A549 treated with AZD2906 at 1 μM for 4 hours (cell line): ENCODE data around the gene CCL19. TPM values are rescaled to one million over a fixed set of nuclear protein-coding genes. Genes with fewer than 3 reads are reported as not detected.

ENCODE experiments used
- total RNA-seq: library from RNA; stranded (reverse); fragments of 200-300 nt; extraction: Qiagen RNA extraction; gene quantifications from 5 replicates; pipeline ENCODE4 v1.2.3, GENCODE V29; 2022

Gene CCL19
- not detected in 5 replicates for total RNA-seq

GRCh38 chr9:34690983-34691935 is at the start of gene CCL19:
Gene CCL19 (minus strand): TSS chr9:34691276. CDS start chr9:34691139, 137 bp downstream.

GRCh38 chr9:34710023-34710422 is 18.9 kb upstream of the CCL19 start, which contains the start of gene CCL21:
Gene CCL21 (minus strand): TSS chr9:34710136. CDS start chr9:34710066, 70 bp downstream.

DNA sequence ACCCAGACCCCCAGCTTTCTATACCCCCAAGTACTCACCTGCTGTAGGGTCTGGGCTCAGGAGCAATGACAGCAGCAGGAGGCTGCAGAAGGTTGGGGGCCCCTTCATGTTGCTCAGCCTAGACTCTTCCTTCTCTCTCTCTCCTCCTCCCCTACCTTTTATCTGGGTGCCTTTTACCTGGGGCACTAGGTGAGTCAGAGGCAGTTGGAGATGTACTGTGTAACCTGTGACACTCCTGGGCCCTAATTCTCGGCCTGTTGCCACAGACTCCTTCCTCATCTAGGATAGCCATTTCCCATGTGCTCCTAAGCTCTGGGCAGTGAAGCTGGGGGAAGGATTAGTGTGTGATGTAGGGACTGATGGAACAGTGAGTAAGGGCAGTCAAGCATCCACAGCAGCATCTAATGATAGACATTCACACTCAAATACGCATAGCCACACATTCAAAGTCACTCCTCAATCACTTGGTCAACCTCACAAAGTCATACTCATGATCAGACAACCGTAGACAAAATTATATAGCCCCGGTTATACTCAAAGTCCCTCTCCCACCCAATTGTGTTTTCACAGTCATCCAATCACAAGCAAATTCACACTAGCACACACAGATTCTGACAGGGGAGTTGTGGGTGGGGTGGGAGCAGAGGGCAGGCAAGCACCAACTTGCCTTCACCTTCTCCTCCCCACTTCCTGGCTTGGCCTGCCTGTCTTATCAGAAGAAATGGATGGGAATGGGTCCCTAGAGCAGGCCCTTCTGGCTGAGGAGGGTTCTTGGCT is 28.4 kb downstream of the CCL19 start, which contains the start of gene CCL27:
CCL27 (minus strand) TSS at position 132 of the 777 bp plus-strand sequence; CDS start at position 108, 24 bp downstream.

DNA sequence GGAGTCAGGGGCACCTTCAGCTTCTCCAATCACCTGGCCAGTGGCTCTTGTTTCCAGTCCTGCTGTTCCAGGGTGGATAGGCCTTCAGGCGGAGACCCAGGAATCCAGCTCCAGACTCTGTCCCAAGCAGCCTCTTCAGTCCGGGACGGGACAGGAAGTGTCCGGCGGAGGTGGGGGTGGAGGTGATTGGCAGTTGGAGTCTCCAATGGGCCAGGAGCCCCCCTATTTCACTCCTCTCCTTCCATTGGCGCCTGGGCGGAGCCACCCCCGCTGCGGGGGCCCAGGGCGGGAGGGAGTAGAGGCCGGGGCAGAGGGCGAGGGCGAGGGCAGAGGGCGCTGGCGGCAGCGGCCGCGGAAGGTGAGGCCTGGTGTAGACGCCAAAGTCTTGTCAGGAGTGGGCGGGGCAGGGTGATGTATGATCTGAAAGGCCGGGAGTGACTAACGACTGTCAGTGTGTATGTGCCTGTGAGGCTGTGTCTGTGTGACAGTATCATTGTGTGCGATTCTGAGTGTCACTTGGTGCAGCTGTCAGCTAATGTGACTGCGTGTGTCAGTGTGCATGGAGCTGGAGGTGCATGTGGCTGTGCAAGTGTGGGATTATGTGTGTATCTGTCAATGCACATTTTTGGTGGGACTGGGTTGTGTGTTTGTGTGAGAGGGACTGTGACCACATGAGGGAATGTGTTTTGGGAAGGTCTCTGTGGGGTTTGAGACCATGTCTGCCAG is 39.0 kb downstream of the CCL19 start, which contains the start of gene IL11RA:
IL11RA (plus strand) TSS at position 310 of the 726 bp plus-strand sequence. CDS start 3,033 bp downstream, outside the sequence.

GRCh38 chr9:34646211-34647083 is 44.6 kb downstream of the CCL19 start, which contains the start of gene GALT:
Gene GALT (plus strand): TSS chr9:34646675. CDS start chr9:34646705, 30 bp downstream.

Other genes starting within 250 kb of the CCL19 start
- gene FAM219A, start 232.7 kb downstream of the CCL19 start, total RNA-seq, result 15.0 to 18.1 TPM (median 16.0 TPM) in 5 replicates
- 0.10 to 0.51 TPM (median 0.18 TPM) in 5 replicates for gene DNAI1, start 232.5 kb downstream of the CCL19 start, total RNA-seq
- gene ENHO, start 168.3 kb downstream of the CCL19 start, total RNA-seq, result 0.94 to 2.8 TPM (median 2.0 TPM) in 5 replicates
- 0.06 to 0.14 TPM (median 0.12 TPM) in 5 replicates for gene CNTFR, start 101.6 kb downstream of the CCL19 start, total RNA-seq
- 39.5 to 48.6 TPM (median 45.9 TPM) in 5 replicates for gene RPP25L, start 79.2 kb downstream of the CCL19 start, total RNA-seq
- gene DCTN3, start 70.8 kb downstream of the CCL19 start, total RNA-seq, result 102 to 113 TPM (median 108 TPM) in 5 replicates
- 0.11 to 0.32 TPM (median 0.17 TPM) in 5 replicates for gene ARID3C, start 62.2 kb downstream of the CCL19 start, total RNA-seq
- 155 to 203 TPM (median 193 TPM) in 5 replicates for gene SIGMAR1, start 53.5 kb downstream of the CCL19 start, total RNA-seq
- gene GALT, start 44.6 kb downstream of the CCL19 start, total RNA-seq, result 12.8 to 18.9 TPM (median 17.6 TPM) in 5 replicates
- 3.9 to 6.4 TPM (median 5.6 TPM) in 5 replicates for gene IL11RA, start 39.1 kb downstream of the CCL19 start, total RNA-seq
- 0.14 to 0.33 TPM (median 0.24 TPM) in 4 of 5 replicates, not detected in the other for gene CCL27, start 28.6 kb downstream of the CCL19 start, total RNA-seq
- gene CCL21, start 18.9 kb upstream of the CCL19 start, total RNA-seq, result not detected in 5 replicates